Gastrocnemius medialis (tissue), 4 donors: Measurements from ENCODE around the gene RHAG.

Experiments used
- CTCF ChIP-seq, 5 experiments: fragments of 450-650 bp in 3 of 5; fragments of 200-600 bp in 2 of 5; sonication (generic) in 2 of 5; IDR thresholded peaks in 4 of 5; conservative IDR thresholded peaks in 1 of 5; 1 replicate in 4 of 5; 2 replicates in 1 of 5; pipeline ENCODE4 v1.5.1; 2016 to 2019; ENCODE audit warnings: antibody characterized with exemption in 5 of 5, mild to moderate bottlenecking in 3 of 5, moderate library complexity in 3 of 5
- POLR2A ChIP-seq, 2 donors: fragments of 450-650 bp; IDR thresholded peaks; one replicate each; pipeline ENCODE4 v1.6.1; 2017; ENCODE audit warnings: antibody characterized with exemption in 2 of 2, mild to moderate bottlenecking in 2 of 2, moderate library complexity in 2 of 2

DNA sequence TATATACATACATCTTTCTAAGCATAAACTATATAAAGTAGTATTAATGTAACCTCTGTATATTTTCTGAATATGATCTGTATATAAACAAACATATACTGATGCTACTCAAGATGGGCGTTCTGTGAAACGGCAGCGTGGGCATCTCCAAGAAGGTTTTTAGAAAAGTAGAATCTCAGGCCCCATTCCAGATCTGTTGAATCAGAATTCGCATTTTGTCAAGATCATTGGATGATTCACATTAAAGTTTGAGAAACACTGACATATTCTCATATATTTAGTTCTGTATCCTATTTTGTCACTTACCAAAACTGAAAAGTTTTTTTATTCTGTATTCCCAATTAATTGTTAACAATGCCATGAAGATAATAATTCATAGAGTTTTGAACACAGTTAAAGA is 80.7 kb downstream of the RHAG start:
- no peak for TF ChIP-seq CTCF (IDR thresholded peaks at IDR 0.05 in 4 of 5, conservative IDR thresholded peaks at IDR 0.05 in 1 of 5)
- no peak for TF ChIP-seq POLR2A (IDR thresholded peaks at IDR 0.05)
